Mesendoderm (in vitro differentiated cells): ENCODE results near the gene GPATCH3.
A peak's percentile ranks its signal among the peaks of the same experiment; 100 is the strongest.

Experiments used
- DNase-seq: peaks from one replicate; pipeline ENCODE4 v3.0.0; 2013
- H2AK5ac ChIP-seq: 2 replicates; pipeline ENCODE4 v1.6.1; 2013; ENCODE audit warnings: low read length, inconsistent platforms
- H2BK120ac ChIP-seq: 2 replicates; pipeline ENCODE4 v1.6.1; 2013; ENCODE audit warnings: low read depth, mild to moderate bottlenecking, low read length, moderate library complexity, mixed read lengths
- H2BK15ac ChIP-seq: replicated peaks from 2 replicates; pipeline ENCODE4 v1.6.1; 2013; ENCODE audit warnings: low read depth, mild to moderate bottlenecking, moderate library complexity
- H2BK5ac ChIP-seq: 2 replicates; pipeline ENCODE4 v1.6.1; 2013; ENCODE audit warnings: low read length, inconsistent platforms
- H3K18ac ChIP-seq: 2 replicates; pipeline ENCODE4 v1.6.1; 2013; ENCODE audit warnings: mild to moderate bottlenecking, low read length, mixed read lengths
- H3K23ac ChIP-seq: one replicate; pipeline ENCODE4 v1.6.1; 2013; ENCODE audit warnings: low read length
- H3K27ac ChIP-seq: 2 replicates; pipeline ENCODE4 v1.5.1; 2013; ENCODE audit warnings: low read depth, mild to moderate bottlenecking, inconsistent platforms, low read length, moderate library complexity
- H3K27me3 ChIP-seq: 2 replicates; pipeline ENCODE4 v1.6.1; 2013; ENCODE audit warnings: low read length, control low read depth, mild to moderate bottlenecking, inconsistent platforms; ENCODE audit not compliant: insufficient read depth, poor library complexity
- H3K36me3 ChIP-seq: 2 replicates; pipeline ENCODE4 v1.6.1; 2013; ENCODE audit warnings: low read length, inconsistent platforms; ENCODE audit not compliant: control insufficient read depth, insufficient read depth
- H3K4ac ChIP-seq: one replicate; pipeline ENCODE4 v1.6.1; 2013; ENCODE audit warnings: low read depth, mild to moderate bottlenecking, low read length, moderate library complexity
- H3K4me1 ChIP-seq: 2 replicates; pipeline ENCODE4 v1.6.1; 2013; ENCODE audit warnings: low read depth, low read length, inconsistent platforms; ENCODE audit not compliant: control insufficient read depth
- H3K4me2 ChIP-seq: 2 replicates; pipeline ENCODE4 v1.6.1; 2013; ENCODE audit warnings: low read length
- H3K4me3 ChIP-seq: 2 replicates; pipeline ENCODE4 v1.5.1; 2013; ENCODE audit warnings: mild to moderate bottlenecking, low read length
- H3K56ac ChIP-seq: one replicate; pipeline ENCODE4 v1.6.1; 2013; ENCODE audit warnings: low read length
- H3K79me1 ChIP-seq: 2 replicates; pipeline ENCODE4 v1.6.1; 2013; ENCODE audit warnings: low read length, inconsistent platforms
- H3K79me2 ChIP-seq: 2 replicates; pipeline ENCODE4 v1.6.1; 2013; ENCODE audit warnings: mild to moderate bottlenecking, low read length; ENCODE audit not compliant: control insufficient read depth, insufficient read depth
- H3K9ac ChIP-seq: 2 replicates; pipeline ENCODE4 v1.6.1; 2013; ENCODE audit warnings: low read length, inconsistent platforms
- H4K5ac ChIP-seq: one replicate; pipeline ENCODE4 v1.6.1; 2013; ENCODE audit warnings: low read length
- H4K8ac ChIP-seq: one replicate; pipeline ENCODE4 v1.6.1; 2013; ENCODE audit warnings: low read depth, mild to moderate bottlenecking, control low read depth, low read length, moderate library complexity
- WGBS: extraction: QIAGEN DNeasy Blood & Tissue Kit; methylation state at CpG from one replicate; pipeline ENCODE4 v1.1.7; 2013; ENCODE audit warnings: low lambda C conversion rate, missing lambda C conversion rate; ENCODE audit not compliant: insufficient coverage; ENCODE audit errors: extremely low coverage; 5-methylcytosine and 5-hydroxymethylcytosine counted together

Gene GPATCH3

DNA sequence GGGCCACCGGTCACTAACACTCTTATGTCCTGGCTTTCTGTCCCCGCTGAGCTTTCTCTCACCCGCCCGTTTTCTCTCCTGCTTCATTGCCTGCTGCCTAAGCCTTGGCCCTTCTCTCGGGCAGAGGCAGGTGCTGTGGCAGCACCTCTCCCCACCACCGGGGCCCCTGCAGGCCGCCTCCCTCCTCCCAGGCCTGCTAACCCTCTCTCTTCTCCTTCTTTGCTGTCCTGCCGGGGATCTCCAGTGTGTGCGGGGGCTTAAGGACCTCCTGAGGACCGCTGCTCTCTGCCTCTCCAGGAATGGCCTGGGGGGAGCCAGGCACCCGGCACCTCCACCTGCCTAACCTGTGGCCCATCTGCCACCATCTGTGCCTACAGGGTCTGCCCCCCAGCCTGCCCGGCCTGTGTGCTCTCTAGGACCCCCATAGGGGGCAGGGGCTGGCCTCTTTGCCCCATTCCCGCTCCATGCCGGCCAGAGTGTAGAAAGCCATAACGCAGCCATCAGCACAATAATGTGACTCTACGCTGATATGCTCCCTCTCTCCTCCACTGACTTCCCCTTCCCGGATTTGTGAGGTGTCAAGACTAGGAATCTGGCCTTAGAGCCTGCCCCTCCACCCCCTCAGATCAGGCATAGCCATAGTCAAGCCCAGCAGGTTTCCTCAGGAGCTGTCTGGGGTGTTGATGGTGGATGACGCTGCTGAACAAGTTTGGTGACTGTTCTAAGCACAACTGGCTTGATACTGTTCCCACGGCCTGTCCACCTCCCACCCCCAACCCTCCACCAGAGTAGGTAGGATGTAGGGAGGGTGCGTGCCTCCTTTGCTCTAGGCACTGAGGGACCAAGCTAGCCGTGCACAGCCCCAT is 43.4 kb downstream of the GPATCH3 start:
- Histone ChIP-seq H3K36me3 (peaks cover 1% of the 10 kb centered on the region), H4K5ac (no peak overlapping the region), H3K79me1 (no peaks in the 10 kb centered on the region), H3K18ac (no peak overlapping the region), H3K27me3 (no peaks in the 10 kb centered on the region), H3K23ac (no peak overlapping the region), H3K27ac (peak overlapping the region; percentile 22), H3K4me1 (peaks cover 3% of the 10 kb centered on the region), H2BK120ac (no peak overlapping the region), H3K4me2 (no peak overlapping the region), H3K9ac (no peak overlapping the region), H2BK15ac (no peak overlapping the region), H2BK5ac (no peak overlapping the region), H3K56ac (no peak overlapping the region), H3K79me2 (no peaks in the 10 kb centered on the region), H4K8ac (no peak overlapping the region), H3K4me3 (no peak overlapping the region), H3K4ac (no peak overlapping the region), H2AK5ac (no peak overlapping the region)
- WGBS: no CpG with 5 or more reads among the region's 21 CpGs
- DNase-seq: peak; percentile 68

- H2BK15ac ChIP-seq: no peak overlapping the region
- H3K79me2 ChIP-seq: no peaks in the 10 kb centered on the region
- H3K23ac ChIP-seq: peak overlapping the region; percentile 16
- peaks cover 3% of the 10 kb centered on the region for H3K4me1 ChIP-seq
- no peak overlapping the region for H3K9ac ChIP-seq
- no peak overlapping the region for H2BK5ac ChIP-seq
- no peak overlapping the region for H3K4ac ChIP-seq
- H2AK5ac ChIP-seq: no peak overlapping the region
- H3K36me3 ChIP-seq: peaks cover 5% of the 10 kb centered on the region
- no peak overlapping the region for H3K4me2 ChIP-seq
- H3K4me3 ChIP-seq: no peak overlapping the region
- H3K27ac ChIP-seq: no peak overlapping the region
- WGBS: no CpG with 5 or more reads among the region's 11 CpGs
- DNase-seq: no peak
- no peak overlapping the region for H4K8ac ChIP-seq
- no peaks in the 10 kb centered on the region for H3K27me3 ChIP-seq
- H3K79me1 ChIP-seq: no peaks in the 10 kb centered on the region
- H4K5ac ChIP-seq: no peak overlapping the region
- no peak overlapping the region for H3K56ac ChIP-seq
- no peak overlapping the region for H2BK120ac ChIP-seq
- H3K18ac ChIP-seq: no peak overlapping the region
These were observed 44.1 kb downstream of the GPATCH3 start for GRCh38 chr1:26856181-26856580.

GRCh38 chr1:26855636-26856035 is 44.6 kb downstream of the GPATCH3 start:
- no peak overlapping the region for H3K18ac ChIP-seq

DNA sequence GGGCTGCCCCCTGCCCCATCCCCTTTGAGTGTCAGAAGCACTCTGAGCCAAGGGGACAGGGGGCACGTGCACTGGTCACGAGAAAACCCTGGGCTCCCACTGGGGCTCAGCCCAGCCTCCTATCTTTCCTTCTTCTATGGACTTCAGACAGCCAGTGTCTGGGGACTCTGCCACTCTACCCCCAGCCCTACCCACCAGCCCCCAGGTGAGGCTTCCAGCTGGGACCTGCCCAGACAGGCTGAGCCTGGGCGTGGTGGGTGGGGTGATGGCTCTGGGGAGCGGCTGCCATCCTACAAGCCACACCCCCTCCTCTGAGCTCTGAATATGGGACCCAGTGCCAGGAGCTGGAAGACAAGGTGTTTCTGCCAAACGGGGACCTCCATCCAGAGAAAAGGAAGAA is 45.4 kb downstream of the GPATCH3 start:
- Histone ChIP-seq H3K36me3 (peaks cover 12% of the 10 kb centered on the region), H2AK5ac (no peak overlapping the region), H4K8ac (no peak overlapping the region), H3K4me3 (no peak overlapping the region), H3K9ac (no peak overlapping the region), H3K4me2 (no peak overlapping the region), H3K79me2 (no peaks in the 10 kb centered on the region), H2BK15ac (no peak overlapping the region), H3K27ac (no peak overlapping the region), H3K18ac (no peak overlapping the region), H3K56ac (no peak overlapping the region), H3K27me3 (no peaks in the 10 kb centered on the region), H2BK120ac (no peak overlapping the region), H3K23ac (no peak overlapping the region), H2BK5ac (no peak overlapping the region), H3K4ac (no peak overlapping the region), H3K4me1 (peaks cover 3% of the 10 kb centered on the region), H4K5ac (no peak overlapping the region), H3K79me1 (no peaks in the 10 kb centered on the region)
- WGBS: no CpG with 5 or more reads among the region's 5 CpGs
- DNase-seq: no peak

More at GRCh38 chr1:26855636-26856035, 44.6 kb downstream of the GPATCH3 start:
- peak overlapping the region; percentile 16 for H3K23ac ChIP-seq
- H3K4me2 ChIP-seq: no peak overlapping the region
- H4K5ac ChIP-seq: no peak overlapping the region
- no peak overlapping the region for H3K27ac ChIP-seq
- H2BK120ac ChIP-seq: no peak overlapping the region
- no peak overlapping the region for H3K4me3 ChIP-seq
- no peak overlapping the region for H3K9ac ChIP-seq
- no CpG with 5 or more reads among the region's 4 CpGs for WGBS
- no peak overlapping the region for H3K4ac ChIP-seq
- H3K4me1 ChIP-seq: peaks cover 3% of the 10 kb centered on the region
- H2BK5ac ChIP-seq: no peak overlapping the region
- H3K27me3 ChIP-seq: no peaks in the 10 kb centered on the region
- H4K8ac ChIP-seq: no peak overlapping the region
- H2AK5ac ChIP-seq: no peak overlapping the region
- no peak overlapping the region for H3K56ac ChIP-seq
- H3K79me1 ChIP-seq: no peaks in the 10 kb centered on the region
- no peaks in the 10 kb centered on the region for H3K79me2 ChIP-seq
- peaks cover 7% of the 10 kb centered on the region for H3K36me3 ChIP-seq
- no peak for DNase-seq
- H2BK15ac ChIP-seq: no peak overlapping the region

DNA sequence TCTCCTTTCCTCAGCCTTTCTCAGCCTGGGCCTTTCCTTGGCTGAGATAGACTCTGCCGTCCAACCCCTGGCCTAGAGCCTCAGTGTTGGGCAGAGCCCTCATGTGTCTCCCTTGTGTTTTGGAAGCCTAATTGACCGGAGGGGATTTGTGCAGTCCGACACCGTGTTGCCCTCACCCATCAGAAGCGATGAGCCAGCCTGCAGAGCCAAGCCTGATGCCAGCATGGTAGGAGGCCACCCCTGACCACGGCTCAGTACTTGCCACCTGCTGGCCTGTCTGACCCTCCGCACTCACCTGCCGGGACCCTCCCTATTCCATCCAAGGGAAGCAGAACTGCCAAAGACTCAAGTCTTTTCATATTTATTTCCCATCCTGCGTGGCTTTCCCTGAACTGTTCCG is 46.7 kb downstream of the GPATCH3 start:
- no peak overlapping the region for H3K23ac ChIP-seq
- no peak overlapping the region for H2BK5ac ChIP-seq
- H3K9ac ChIP-seq: no peak overlapping the region
- no peak overlapping the region for H2AK5ac ChIP-seq
- peaks cover 16% of the 10 kb centered on the region for H3K36me3 ChIP-seq
- peaks cover 3% of the 10 kb centered on the region for H3K4me1 ChIP-seq
- no peak overlapping the region for H3K4me3 ChIP-seq
- H3K27me3 ChIP-seq: no peaks in the 10 kb centered on the region
- no peaks in the 10 kb centered on the region for H3K79me2 ChIP-seq
- no peak overlapping the region for H4K5ac ChIP-seq
- H3K4me2 ChIP-seq: no peak overlapping the region
- H4K8ac ChIP-seq: no peak overlapping the region
- H3K56ac ChIP-seq: no peak overlapping the region
- H2BK120ac ChIP-seq: no peak overlapping the region
- H3K18ac ChIP-seq: no peak overlapping the region
- no peak for DNase-seq
- WGBS: no CpG with 5 or more reads among the region's 10 CpGs
- H2BK15ac ChIP-seq: no peak overlapping the region
- H3K79me1 ChIP-seq: no peaks in the 10 kb centered on the region
- no peak overlapping the region for H3K4ac ChIP-seq
- no peak overlapping the region for H3K27ac ChIP-seq

DNA sequence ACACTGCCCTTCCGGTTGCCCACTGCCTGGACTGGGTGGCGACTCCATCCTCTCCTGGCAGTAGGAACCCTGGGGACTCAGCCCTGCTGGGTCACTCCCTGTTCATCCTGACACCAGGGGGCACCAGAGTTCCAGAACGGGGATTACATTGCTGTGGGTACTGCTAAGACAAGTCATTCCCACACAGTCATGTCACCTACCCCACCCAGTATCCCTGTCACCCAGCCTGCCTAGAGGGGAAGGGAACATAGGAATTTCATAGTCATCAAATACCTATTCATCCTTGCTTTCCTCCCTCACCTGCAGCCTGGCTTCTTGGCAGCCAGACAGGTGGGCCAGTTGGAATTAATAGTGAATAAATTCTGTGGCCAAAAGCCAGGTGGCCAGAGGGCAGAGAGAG is 47.1 kb downstream of the GPATCH3 start:
- Histone ChIP-seq H2BK15ac (no peak overlapping the region), H3K18ac (no peak overlapping the region), H3K9ac (no peak overlapping the region), H3K27me3 (no peaks in the 10 kb centered on the region), H3K36me3 (peaks cover 18% of the 10 kb centered on the region), H2AK5ac (no peak overlapping the region), H4K8ac (no peak overlapping the region), H2BK5ac (no peak overlapping the region), H3K23ac (no peak overlapping the region), H3K4me1 (peaks cover 3% of the 10 kb centered on the region), H3K79me1 (no peaks in the 10 kb centered on the region), H3K56ac (no peak overlapping the region), H3K4ac (no peak overlapping the region), H4K5ac (no peak overlapping the region), H3K4me2 (no peak overlapping the region), H3K79me2 (no peaks in the 10 kb centered on the region), H3K27ac (no peak overlapping the region), H2BK120ac (no peak overlapping the region), H3K4me3 (no peak overlapping the region)
- peak; percentile 85 for DNase-seq
- WGBS: no CpG with 5 or more reads among the region's 3 CpGs
